Measurements from ENCODE around the gene HMCN1. TPM values are rescaled to one million over a fixed set of nuclear protein-coding genes. Genes with fewer than 3 reads are reported as not detected.

HMCN1 gene
- total RNA-seq, 1 experiment from 2014 or later: 0.31 TPM

GRCh38 chr1:186194107-186194756 lies 460.0 kb downstream of the HMCN1 start:
- BruUV-seq (replicated peaks): no TSS peak

GRCh38 chr1:186195377-186195931 lies 461.3 kb downstream of the HMCN1 start:
- DNase-seq: no peak
- Histone ChIP-seq H2AFZ (no peak overlapping the region; the same call in 1 of the 2 replicates), H3K27ac (no peak overlapping the region), H3K79me2 (ENCODE audit: low read depth) (no peaks in the 10 kb centered on the region), H3K9me3 (ENCODE audit: insufficient read depth, low read depth) (no peaks in the 10 kb centered on the region), H3K4me2 (no peak overlapping the region), H3K4me1 (replicated peaks; ENCODE audit: insufficient read depth) (no peaks in the 10 kb centered on the region), H3K4me3 (no peak overlapping the region), H3K27me3 (ENCODE audit: insufficient read depth, low read depth) (no peaks in the 10 kb centered on the region), H3K36me3 (ENCODE audit: low read depth) (no peaks in the 10 kb centered on the region), H4K20me1 (ENCODE audit: insufficient read depth) (no peaks in the 10 kb centered on the region), H3K9me2 (ENCODE audit: insufficient read depth) (no peaks in the 10 kb centered on the region), H3F3A (ENCODE audit: insufficient read depth, low read depth) (no peaks in the 10 kb centered on the region)
- no TSS peak for BruUV-seq (replicated peaks)
- ChIA-PET CTCF (no interaction called here), POLR2A (ENCODE audit: unreplicated experiment) (no interaction called here)
- intact Hi-C loops (cut with micrococcal nuclease; ENCODE audit: unreplicated experiment): no loop called here
- TF ChIP-seq CTCF (conservative IDR thresholded peaks at IDR 0.05): no peak
- no peak for TF ChIP-seq EZH2 (IDR thresholded peaks at IDR 0.05; ENCODE audit: low read depth)

More at GRCh38 chr1:186194107-186194756, 460.0 kb downstream of the HMCN1 start:
- Histone ChIP-seq H3K27ac (no peak overlapping the region), H3F3A (ENCODE audit: insufficient read depth, low read depth) (peaks cover 5% of the 10 kb centered on the region; the same call in 1 of the 2 replicates), H3K4me1 (replicated peaks; ENCODE audit: insufficient read depth) (peaks cover 5% of the 10 kb centered on the region), H3K9me2 (ENCODE audit: insufficient read depth) (no peaks in the 10 kb centered on the region), H3K4me3 (no peak overlapping the region), H3K36me3 (ENCODE audit: low read depth) (no peaks in the 10 kb centered on the region), H3K79me2 (ENCODE audit: low read depth) (no peaks in the 10 kb centered on the region), H3K9me3 (ENCODE audit: insufficient read depth, low read depth) (no peaks in the 10 kb centered on the region), H2AFZ (no peak overlapping the region), H3K27me3 (ENCODE audit: insufficient read depth, low read depth) (no peaks in the 10 kb centered on the region), H3K4me2 (no peak overlapping the region), H4K20me1 (ENCODE audit: insufficient read depth) (no peaks in the 10 kb centered on the region)
- no peak for DNase-seq
- TF ChIP-seq CTCF (conservative IDR thresholded peaks at IDR 0.05) (no peak), EZH2 (IDR thresholded peaks at IDR 0.05; ENCODE audit: low read depth) (no peak)
- CTCF ChIA-PET: no interaction called here
- intact Hi-C loops (cut with micrococcal nuclease; ENCODE audit: unreplicated experiment): no loop called here
- POLR2A ChIA-PET (ENCODE audit: unreplicated experiment): interaction anchor here (0.6 kb wide), 1 partner anchor 663 kb away, joined by 4 read pairs; no protein-coding TSS in a partner anchor

GRCh38 chr1:186202271-186202764 lies 468.1 kb downstream of the HMCN1 start:
- CTCF ChIA-PET: no interaction called here
- no TSS peak for BruUV-seq (replicated peaks)
- DNase-seq: no peak
- Histone ChIP-seq H3K9me2 (ENCODE audit: insufficient read depth) (no peaks in the 10 kb centered on the region), H2AFZ (no peak overlapping the region), H3K4me2 (no peak overlapping the region), H3K36me3 (ENCODE audit: low read depth) (no peaks in the 10 kb centered on the region), H3K4me3 (no peak overlapping the region), H3F3A (ENCODE audit: insufficient read depth, low read depth) (no peaks in the 10 kb centered on the region), H3K4me1 (replicated peaks; ENCODE audit: insufficient read depth) (no peaks in the 10 kb centered on the region), H3K9me3 (ENCODE audit: insufficient read depth, low read depth) (no peaks in the 10 kb centered on the region), H3K27ac (no peak overlapping the region), H3K27me3 (ENCODE audit: insufficient read depth, low read depth) (no peaks in the 10 kb centered on the region), H4K20me1 (ENCODE audit: insufficient read depth) (no peaks in the 10 kb centered on the region), H3K79me2 (ENCODE audit: low read depth) (no peaks in the 10 kb centered on the region)
- TF ChIP-seq CTCF (conservative IDR thresholded peaks at IDR 0.05): no peak
- no peak for TF ChIP-seq EZH2 (IDR thresholded peaks at IDR 0.05; ENCODE audit: low read depth)
- intact Hi-C loops (cut with micrococcal nuclease; ENCODE audit: unreplicated experiment): no loop called here
- POLR2A ChIA-PET (ENCODE audit: unreplicated experiment): no interaction called here
